HG02610 (cell line): ENCODE data around the gene CWC25.
A peak's percentile ranks its signal among the peaks of the same experiment; 100 is the strongest.

ENCODE experiments used
- ATAC-seq: cut with Tn5 transposase; IDR thresholded peaks from one replicate; pipeline ENCODE4 v1.9.1; 2021; ENCODE audit warnings: mild to moderate bottlenecking, moderate library complexity; ENCODE audit not compliant: unreplicated experiment

Gene CWC25

DNA sequence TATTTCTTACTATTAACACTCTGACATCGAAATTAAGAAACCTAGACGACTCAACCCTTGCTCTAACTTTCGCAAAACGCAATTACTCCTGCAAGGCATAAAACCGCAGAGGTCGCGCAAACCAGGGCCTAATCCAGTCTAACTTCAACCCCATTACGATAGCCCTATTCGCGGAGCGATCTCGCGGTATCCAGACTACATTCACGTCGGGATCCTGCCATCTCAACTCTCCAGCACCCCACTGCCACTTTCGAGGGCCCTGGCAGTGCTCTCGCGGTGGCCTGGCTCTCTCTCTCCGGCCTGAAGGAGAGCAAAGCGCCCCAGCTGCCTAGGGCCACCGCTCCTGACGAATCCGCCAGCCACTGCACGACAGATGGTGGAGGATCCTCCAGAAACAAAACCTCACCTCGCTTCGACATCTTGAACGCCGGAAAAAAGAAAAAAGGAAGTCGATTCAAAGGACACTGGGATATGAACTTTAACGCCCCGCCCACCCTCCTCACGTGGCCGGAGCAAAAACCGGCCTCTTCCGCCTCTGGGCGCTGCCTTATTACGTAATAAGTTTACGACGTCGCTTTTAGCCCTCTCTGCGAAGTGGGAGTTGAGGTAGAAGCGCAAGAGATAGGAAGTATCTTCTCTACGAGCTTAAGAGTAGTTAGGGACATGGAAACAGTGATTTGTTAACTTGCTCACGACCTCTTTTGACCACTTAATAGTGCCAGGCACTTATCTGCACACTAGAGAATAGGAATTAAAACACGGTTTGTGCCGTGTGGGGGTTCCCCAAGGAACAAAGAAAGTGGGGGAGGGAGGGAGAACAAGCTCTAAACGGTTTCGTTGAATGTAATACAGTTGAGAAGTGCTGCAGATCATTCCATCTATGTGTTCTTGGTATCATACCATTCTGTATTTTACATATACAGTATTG lies 28.4 kb upstream of the CWC25 start, which contains the start of gene RPL23:
TSS of gene RPL23 (minus strand) at position 430 of the 928 bp plus-strand sequence. CDS start at position 419, 11 bp downstream.
- ATAC-seq: peak; percentile 81

DNA sequence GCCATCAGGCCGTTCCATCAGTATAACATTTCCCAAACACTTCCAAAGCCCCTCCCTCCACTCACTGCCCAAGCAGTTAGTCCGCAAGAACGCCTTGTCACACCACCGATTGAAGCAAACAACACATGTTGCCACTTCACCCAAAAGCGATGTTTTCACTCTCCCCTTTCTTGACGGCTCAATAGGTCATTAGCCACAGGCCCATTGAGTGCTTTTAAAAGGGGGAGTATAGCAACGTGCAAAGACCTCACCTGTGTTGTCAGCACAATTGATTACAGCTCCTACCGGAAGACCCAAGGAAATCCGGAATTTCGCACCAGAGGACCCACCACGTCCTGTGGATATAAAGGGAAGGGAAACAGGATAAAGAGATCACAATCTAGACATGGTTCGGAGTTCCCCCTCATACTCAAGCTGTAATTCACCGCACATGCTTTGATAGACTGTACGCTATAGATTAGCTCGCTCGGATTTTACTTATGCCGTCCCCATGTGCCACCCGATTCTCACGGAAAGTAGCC lies 27.7 kb upstream of the CWC25 start:
- no peak for ATAC-seq

DNA sequence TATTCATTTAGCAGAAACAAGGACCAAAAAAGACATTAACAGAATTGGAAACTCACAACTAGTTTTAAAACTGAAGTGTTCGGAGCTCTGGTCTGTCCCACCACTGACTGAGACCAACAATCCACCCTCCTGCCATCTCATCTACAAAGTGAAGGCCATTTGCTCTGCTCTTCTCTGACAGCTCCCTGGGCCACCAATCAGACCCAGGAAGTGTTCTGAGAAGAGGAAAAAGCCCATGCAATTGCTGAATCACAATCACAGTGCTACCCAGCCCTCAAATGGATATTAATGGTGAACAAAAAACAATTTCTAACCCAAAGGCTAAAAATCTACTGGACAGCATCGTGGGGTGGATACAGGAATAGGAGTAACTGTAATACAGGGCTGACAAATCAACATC lies 26.3 kb upstream of the CWC25 start:
- no peak for ATAC-seq

DNA sequence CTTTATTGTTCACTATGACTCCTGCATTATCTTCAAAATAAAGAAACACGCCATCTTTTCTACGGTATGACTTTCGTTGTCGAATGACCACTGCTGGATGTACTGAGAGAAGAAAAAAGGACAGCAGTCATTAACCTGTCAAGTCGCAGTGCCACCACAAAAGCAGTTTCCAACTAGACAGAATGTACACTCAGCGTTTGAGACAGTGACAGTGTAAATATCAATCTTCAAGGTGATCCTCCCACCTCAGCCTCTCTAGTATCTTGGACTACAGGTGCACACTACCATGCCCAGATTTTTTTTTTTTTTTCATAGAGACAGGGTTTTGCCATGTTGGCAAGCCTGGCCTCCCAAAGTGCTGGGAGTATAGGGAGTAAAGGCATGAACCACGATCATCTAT lies 25.3 kb upstream of the CWC25 start:
- ATAC-seq: no peak

DNA sequence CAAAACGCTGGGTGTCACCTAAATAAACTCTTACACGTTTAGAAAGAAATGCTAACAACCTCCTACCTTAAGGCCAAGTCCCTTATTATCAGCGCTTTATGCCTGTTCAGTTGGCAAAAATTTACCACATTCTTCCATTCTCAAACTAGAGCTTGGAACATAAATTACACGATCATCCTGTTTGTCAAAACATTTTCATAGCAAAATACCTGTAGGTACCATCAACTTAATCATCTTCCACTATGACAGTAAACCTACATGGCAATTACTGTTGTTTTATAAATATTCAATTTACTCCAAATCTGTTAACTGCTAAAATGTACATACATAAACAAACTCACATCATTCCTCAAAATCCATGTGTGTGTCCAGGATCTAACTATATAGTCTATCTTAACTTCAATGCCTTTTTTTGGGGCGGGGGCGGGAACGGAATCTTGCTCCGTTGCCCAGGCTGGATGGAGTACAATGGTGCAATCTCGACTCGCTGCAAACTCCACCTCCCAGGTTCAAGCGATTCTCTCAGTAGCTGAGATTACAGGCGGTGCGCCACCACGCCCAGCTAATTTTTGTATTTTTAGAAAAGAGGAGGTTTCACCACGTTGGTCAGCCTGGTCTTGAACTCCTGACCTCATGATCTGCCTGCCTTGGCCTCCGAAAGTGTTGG lies 24.0 kb upstream of the CWC25 start:
- ATAC-seq: no peak

DNA sequence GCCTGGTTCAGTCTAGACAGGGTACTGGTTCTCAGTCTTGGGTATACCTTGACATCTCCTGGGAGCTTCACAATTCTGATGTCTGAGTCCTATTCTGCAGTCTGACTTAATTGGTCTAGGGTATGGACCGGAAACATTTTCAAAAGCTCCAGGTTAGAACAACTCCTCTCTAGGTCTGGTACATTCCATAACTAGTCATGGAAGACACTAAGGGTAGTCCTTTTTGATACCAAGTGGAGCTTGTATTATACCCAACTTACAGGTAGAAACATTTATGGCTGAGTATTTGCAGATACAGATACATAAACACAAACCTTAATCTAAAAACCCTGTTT lies 23.4 kb upstream of the CWC25 start:
- no peak for ATAC-seq

DNA sequence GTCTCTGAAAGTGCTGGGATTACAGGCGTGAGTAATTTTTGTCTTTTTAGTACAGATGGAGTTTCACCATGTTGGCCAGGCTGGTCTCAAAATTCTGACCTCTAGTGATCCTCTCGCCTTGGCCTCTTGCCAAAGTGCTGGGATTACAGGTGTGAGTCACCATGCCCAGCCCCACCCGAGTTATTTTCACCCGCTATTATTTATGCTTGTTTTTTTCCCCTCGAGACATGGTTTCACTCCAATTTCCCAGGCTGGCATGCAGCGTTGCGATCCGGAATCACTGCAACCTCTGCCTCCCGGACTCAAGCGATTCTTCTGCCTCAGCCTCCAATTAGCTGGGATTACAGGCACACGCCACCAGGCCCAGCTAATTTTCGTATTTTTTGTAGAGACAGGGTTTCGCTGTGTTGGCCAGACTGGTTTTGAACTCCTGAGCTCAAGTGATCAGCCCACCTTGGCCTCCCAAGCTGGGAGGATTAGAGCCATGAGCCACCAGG lies 19.2 kb upstream of the CWC25 start:
- no peak for ATAC-seq

DNA sequence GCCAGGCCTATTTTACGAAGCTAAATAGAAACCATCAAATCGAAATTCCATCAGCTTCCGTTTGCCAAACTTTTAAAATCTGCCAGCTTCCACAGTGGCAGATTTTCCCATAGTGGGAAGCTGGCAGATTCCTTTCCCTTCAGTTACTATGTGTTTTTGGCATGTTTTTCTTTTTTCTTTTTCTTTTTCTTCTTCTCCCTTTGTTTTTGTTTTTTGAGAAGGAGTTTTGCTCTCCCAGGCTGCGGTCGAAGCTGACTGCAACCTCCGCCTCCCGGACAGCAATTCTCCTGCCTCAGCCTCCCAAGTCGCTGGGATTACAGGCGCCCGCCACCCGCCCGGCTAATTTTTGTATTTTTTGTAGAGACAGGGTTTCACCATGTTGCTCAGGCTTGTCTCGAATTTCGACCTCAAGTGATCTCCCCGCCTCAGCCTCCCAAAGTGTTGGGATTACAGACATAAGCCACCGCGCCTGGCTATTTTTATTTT lies 684 bp upstream of the CWC25 start:
- no peak for ATAC-seq

DNA sequence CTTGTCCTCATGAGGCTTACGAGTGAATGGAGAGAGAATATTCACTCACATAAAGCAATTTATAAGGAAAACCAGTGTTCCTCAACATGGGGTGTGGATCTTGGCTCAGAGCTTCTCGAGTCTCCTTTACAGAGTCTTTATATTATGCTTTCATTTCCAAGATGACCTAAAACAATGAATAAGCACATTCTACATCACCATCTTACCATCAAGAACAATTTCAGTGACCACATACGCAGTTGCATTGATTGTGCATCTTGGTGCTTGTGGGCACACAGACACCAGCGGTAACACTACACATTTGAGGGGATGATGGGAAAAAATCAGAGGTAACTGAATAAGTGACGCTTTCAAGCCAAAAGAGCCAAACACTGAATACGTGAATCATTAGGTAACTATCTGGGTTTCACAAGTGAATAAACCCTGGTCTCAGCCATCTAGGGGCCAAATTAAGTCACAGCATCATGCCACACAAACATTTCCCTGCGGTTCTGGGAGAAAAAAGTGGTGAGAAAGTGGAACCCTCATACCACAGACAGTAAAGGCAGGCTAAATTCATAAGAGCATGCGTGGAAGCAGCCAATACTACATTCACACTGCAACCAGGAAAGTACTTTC lies 9.4 kb downstream of the CWC25 start:
- ATAC-seq: no peak

DNA sequence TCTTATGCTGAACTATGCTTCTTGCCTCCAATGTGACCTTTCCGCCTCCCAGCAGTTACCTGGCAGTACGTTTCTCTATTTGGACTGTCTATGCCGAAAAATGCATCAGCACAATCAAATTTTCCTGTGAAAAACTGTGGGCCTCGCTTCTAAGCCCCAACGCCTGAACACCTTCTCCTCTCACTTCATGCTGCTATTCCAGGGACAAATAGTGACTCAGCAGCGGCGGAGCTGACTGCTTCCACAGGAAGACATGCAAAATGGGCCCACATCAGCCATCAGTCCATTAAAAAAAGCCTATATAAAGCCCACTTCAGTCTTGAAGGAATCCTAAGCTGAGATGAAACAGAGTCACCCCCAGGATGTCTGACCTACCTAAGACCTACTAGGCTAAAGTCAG lies 15.3 kb downstream of the CWC25 start:
- no peak for ATAC-seq

DNA sequence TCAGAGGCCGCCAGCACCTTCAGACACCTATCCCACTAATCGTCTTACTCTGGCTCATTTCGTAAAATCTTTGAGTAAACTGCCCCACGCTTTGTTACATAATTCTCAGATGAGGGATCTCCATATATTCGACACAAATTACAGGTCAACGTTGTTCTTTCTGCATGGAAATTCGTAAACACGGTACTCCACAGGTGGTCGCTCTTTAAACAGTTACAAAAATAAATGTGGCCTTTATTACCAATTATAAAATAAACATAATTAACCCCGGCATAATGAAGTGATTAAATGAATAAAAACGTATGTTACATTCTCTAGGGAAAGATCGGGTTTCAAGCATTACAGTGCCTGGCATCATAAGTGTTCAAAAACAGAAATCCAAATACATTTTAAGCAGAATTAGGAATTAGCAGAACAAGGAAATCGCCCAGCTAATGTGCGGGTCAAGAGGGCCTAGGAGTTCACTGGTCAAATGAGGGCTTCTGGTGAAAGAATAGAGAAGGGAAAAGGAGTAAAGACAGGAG lies 24.8 kb downstream of the CWC25 start:
- ATAC-seq: no peak

DNA sequence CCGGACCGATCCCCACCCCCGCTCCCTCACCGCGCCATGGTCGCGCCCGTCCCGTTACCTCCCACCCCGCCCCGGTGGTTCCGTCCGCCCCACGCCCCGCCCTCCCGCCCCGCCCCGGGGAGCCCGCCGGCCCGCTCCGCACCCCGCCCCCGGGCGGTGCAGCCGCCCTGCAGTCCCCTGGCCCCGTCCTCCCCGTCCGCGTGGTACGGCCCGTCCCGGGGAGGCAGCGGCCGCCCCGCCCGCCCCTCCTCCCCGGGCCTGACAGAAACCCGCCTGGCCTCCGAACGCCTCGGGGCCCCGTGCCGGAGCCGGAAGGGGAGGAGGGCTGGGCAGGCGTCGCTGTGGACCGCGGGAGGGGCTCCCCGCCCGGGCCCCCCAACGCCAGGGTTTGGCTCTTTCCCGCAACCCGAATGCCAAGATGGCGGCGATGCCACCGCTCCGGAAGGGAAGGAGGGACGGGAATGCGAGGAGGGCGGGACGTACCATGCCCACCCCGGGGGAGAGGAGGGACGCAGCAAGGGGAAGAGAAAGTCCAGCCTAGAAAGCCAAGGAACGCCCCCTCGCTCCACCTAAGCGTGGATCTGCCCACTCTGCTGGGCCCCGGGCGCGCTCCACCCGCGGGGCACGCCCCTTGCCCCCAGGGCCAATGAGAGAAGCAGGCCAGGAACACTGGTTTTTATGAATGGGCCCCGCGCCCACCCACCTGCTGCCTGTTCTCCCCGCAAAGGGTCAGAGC lies 25.5 kb downstream of the CWC25 start, which contains the start of gene PIP4K2B:
TSS of gene PIP4K2B (minus strand) at position 56 of the 736 bp plus-strand sequence. CDS start 132 bp downstream, outside the sequence.
- ATAC-seq: peak; percentile 82

DNA sequence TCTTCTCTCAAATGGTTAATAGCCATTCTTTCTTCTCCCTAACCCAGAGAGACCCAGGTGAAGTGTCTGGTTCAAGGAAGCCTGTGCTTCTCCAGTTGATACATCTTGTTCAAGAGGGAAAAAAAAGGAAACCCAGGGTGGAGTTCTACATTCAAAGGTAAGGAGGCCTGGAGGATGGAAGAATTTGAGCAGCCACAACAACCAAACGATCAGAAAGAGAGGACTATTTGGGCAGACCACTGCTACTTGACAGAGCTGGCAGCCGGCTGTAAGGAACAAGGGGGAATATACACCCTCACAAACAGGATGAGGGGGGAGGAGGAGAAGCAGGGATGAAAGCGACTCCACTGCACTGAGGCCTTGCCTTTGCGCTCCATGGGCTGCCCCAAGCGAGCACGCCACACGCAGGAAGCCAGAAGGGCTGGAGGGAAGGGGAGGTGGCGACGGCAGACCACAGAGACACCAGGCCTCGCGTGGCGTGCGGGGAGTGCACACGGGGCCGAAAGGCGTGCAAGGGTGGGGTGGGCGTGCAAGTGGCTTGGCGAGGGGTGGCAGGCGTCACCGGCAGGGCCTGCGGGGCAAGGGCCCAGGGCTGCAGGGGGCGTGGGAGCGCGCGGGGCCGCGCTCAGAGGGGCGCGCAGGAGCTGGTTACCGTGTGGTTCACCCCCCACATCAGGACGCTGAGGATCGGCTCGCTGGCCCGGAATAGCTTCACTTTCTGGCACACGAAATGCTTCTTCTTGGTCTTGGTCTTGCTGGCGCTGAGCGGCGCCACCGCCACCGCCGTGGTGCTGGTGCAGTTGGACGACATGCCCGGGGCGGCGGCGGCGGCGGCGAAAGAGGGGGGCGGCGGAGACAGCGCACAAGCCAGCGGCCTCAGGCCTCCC lies 26.3 kb downstream of the CWC25 start:
- no peak for ATAC-seq

DNA sequence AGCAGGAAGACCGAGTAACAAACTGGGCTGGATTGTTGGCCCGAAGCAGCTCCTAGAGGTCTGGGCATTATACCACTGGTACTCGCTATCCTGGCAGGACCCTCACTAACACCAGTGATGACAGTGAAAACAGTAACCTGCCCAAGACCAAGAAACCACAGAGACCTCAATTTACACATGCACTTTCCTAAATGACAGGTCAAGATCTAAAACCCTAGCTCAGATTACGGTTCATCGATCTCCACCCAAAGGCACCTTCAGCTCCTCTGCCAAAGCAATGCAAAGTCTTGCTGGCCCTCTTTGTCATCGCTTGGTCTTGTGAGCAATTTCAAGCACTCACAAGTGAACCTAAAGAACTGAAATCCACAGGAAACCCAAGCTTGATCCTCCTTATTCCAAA lies 27.3 kb downstream of the CWC25 start:
- ATAC-seq: no peak

DNA sequence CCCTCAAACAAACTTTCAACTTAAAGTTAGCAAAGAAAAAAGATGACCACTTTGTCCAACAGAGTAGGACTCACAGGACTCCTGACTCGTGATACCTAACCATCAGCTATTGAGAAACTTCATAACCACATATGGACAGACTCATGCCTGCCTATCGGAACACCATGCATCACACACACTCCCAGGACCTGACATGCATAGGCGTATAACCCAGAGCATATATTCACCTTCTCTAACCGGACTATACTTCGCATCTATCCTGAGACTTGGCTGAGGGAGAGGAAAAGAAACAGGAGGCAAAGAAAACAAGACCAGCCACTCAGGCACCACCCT lies 28.0 kb downstream of the CWC25 start:
- no peak for ATAC-seq

DNA sequence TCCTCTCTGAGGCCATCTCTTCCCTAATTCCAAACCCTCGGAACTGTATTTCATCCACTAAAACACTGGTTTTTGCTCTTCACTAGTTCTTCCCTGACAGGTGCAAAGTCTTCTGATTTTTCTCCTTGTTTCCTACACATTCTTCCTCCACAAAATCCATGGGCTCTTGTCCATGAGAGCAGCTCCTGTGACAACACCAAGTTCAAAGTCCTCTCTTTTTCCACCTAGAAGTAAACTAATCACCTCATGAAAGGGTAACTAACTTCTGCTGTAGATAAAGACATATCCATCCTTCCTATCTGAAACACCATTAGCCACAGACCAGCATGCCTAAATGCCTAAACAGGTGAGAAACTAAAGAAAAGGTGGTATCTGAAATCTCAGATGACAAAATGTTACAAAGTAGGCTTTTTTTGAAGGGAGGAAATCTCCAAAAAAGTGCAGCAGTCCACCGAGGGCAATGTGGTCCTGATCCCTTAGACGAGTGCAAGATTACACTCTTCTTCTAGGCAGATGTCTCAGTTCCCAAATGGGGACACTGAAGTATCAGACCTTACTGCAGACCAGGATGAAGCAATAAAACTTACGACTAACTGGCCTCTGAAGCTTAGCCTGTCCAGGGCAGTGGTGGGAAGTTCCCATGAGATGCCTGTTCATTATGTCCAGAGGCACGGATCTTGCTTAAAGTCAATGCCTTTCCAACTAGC lies 28.5 kb downstream of the CWC25 start:
- ATAC-seq: no peak

DNA sequence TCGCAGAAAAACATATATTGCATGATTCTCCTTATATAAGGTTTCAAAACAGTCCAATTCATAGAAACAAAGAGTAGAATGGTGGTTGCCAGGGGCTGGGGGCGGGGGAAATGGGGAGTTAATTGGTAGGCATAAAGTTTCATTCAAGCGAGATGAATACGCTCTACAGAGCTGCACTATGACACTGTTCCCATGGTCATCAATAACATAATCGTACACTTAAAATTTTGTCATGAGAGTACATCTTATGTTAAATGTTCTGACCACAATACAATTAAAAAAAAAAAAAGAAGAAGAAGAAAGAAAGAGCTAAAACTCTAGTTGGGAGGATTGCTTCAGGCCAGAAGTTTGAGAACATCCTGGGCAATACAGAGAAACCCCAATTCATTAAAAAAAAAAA lies 30.9 kb downstream of the CWC25 start:
- ATAC-seq: no peak

DNA sequence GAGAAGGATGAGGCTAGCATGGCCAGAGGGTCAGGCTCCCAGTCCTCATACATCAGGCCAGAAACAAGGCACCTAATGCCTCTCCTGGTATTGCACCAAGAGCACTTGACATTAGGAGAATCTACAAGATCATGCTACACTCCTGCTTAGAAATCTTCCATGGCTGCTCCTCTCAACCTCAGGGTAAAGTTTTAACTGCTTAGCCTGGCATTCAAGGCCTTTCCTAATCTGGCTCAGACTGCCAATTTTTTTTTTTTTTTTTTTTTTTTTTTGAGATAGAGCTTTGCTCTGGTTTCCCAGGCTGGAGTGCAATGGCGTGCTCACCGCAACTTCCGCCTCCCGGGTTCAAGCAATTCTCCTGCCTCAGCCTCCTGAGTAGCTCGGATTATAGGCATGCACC lies 34.0 kb downstream of the CWC25 start:
- ATAC-seq: no peak
